ENCODE measurements around the gene CPNE5. TPM values are rescaled to one million over a fixed set of nuclear protein-coding genes. Genes with fewer than 3 reads are reported as not detected.

The CPNE5 gene
- total and polyA plus RNA-seq, 2 of the 4 experiments (the other 2 are of a cell fraction): 0.07 TPM; not detected in 1

DNA sequence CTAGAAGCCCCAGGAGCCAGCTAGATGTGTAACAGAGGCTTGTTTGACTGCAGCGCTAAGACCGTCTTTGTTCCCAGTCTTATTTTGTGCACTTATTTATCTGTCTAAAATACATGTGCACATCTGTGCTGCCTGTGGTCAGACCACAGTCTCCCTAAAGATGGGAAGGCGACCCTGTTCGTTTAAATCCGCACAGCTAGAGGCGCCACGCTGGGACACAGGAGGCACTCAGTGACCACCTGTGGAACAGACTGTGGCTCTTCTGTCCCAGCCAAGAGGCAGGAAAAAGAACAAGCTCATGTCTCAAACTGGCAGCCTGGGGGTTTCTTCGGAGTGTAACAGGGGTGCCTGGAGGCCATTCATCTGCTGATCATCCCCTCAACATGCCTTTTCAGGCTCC is 66.8 kb downstream of the CPNE5 start:
- in situ Hi-C loops (cut with MboI; ENCODE audit: low sequenced_read_pairs) (no loop called here), intact Hi-C loops (cut with micrococcal nuclease) (no loop called here), dilution Hi-C loops (cut with HindIII; ENCODE audit: low sequenced_read_pairs, unreplicated experiment) (no loop called here)
- no peak overlapping the region for H2AK9ac ChIP-seq (replicated peaks; ENCODE audit: low read depth, low read length, poor library complexity)
- H3K56ac ChIP-seq (ENCODE audit: extremely low read depth, insufficient read depth, low read length): no peak overlapping the region
- no peak overlapping the region for H3K27ac ChIP-seq (ENCODE audit: insufficient read depth, low read length)
- ChIA-PET POLR2A (ENCODE audit: unreplicated experiment) (interaction anchor here (0.6 kb wide), 1 partner anchor 8 kb away, joined by 3 read pairs; no protein-coding TSS in a partner anchor), CTCF (interaction anchor here (0.6 to 1.3 kb wide), 2 partner anchors 80 to 121 kb away, joined by 3 to 4 read pairs; no protein-coding TSS in a partner anchor)
- no peak overlapping the region for H2BK20ac ChIP-seq (ENCODE audit: low read depth, low read length)
- BruUV-seq (replicated peaks): no TSS peak
- H4K5ac ChIP-seq (ENCODE audit: low read depth, low read length): no peak overlapping the region
- no peak overlapping the region for H3K9ac ChIP-seq (ENCODE audit: low read depth, low read length)
- H4K8ac ChIP-seq (ENCODE audit: low read depth in 2 of 2, low read length in 2 of 2): no peak overlapping the region
- H3K9me1 ChIP-seq (ENCODE audit: insufficient read depth, low read length): peaks cover 23% of the 10 kb centered on the region
- TF ChIP-seq MAZ (IDR thresholded peaks at IDR 0.05; ENCODE audit: borderline replicate concordance, low read depth, low read length) (no peak), CHD1 (IDR thresholded peaks at IDR 0.05; ENCODE audit: low read depth, low read length) (no peak), POLR2A (IDR thresholded peaks at IDR 0.05; ENCODE audit: low read depth, low read length) (no peak), MXI1 (IDR thresholded peaks at IDR 0.05; ENCODE audit: borderline replicate concordance, low read depth, low read length) (no peak), MAFK (IDR thresholded peaks at IDR 0.05; ENCODE audit: low read depth, low read length) (no peak), RFX5 (IDR thresholded peaks at IDR 0.05; ENCODE audit: low read depth, low read length) (no peak), SMC3 (IDR thresholded peaks at IDR 0.05; ENCODE audit: low read depth, low read length) (no peak)
- no peak for DNase-seq
- H2BK120ac ChIP-seq (ENCODE audit: low read depth, low read length): no peak overlapping the region
- H3K79me1 ChIP-seq (ENCODE audit: low read depth in 1 of 2, low read length in 2 of 2): no peaks in the 10 kb centered on the region
- no peak overlapping the region for H3K23ac ChIP-seq (ENCODE audit: low read depth, low read length)
- H3K4me1 ChIP-seq (ENCODE audit: control insufficient read depth, insufficient read depth, low read length): peaks cover 11% of the 10 kb centered on the region
- no peak overlapping the region for H3K4me2 ChIP-seq (ENCODE audit: low read depth, low read length)
- no peaks in the 10 kb centered on the region for H4K20me1 ChIP-seq (ENCODE audit: insufficient read depth, low read length)
- H3K36me3 ChIP-seq (ENCODE audit: control insufficient read depth, insufficient read depth, low read length): no peaks in the 10 kb centered on the region
- no peak overlapping the region for H3K18ac ChIP-seq (ENCODE audit: low read depth, low read length)
- no peaks in the 10 kb centered on the region for H3K9me3 ChIP-seq (ENCODE audit: control insufficient read depth, insufficient read depth, low read length)
- no peak overlapping the region for H3K4ac ChIP-seq (ENCODE audit: low read depth, low read length)
- no peak overlapping the region for H3K14ac ChIP-seq (replicated peaks; ENCODE audit: low read depth, low read length)
- H4K91ac ChIP-seq (ENCODE audit: insufficient read depth, low read depth, low read length): no peak overlapping the region
- no peak overlapping the region for H2AFZ ChIP-seq (replicated peaks; ENCODE audit: low read length, poor library complexity)
- H3K4me3 ChIP-seq (ENCODE audit: insufficient read depth, low read depth, low read length): no peak overlapping the region
- ATAC-seq (ENCODE audit: low read depth): no peak
- 88% methylated on average over 5 of the region's 8 CpGs; no CpG with 5 or more reads in 1 of the 2 experiments for WGBS, 2 experiments (ENCODE audit: extremely low coverage in 2 of 2, insufficient read length in 1 of 2)
- no peak overlapping the region for H2BK5ac ChIP-seq (ENCODE audit: low read depth, low read length, poor library complexity, severe bottlenecking)
- peaks cover 18% of the 10 kb centered on the region for H3K27me3 ChIP-seq (ENCODE audit: control insufficient read depth, insufficient read depth, low read length)
- H2BK15ac ChIP-seq (ENCODE audit: low read depth, low read length): no peak overlapping the region
- H2AK5ac ChIP-seq (ENCODE audit: low read depth, low read length): no peak overlapping the region
